NCI-H2029 treated with DMSO at 0.1 percent for 48 hours (cell line): Measurements from ENCODE around the gene KRTAP6-1.

Experiments
- DNase-seq: peaks from one replicate; lab custom pipeline; 2025; lab: John Stamatoyannopoulos, UW

The KRTAP6-1 gene, protein sequence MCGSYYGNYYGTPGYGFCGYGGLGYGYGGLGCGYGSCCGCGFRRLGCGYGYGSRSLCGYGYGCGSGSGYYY

DNA sequence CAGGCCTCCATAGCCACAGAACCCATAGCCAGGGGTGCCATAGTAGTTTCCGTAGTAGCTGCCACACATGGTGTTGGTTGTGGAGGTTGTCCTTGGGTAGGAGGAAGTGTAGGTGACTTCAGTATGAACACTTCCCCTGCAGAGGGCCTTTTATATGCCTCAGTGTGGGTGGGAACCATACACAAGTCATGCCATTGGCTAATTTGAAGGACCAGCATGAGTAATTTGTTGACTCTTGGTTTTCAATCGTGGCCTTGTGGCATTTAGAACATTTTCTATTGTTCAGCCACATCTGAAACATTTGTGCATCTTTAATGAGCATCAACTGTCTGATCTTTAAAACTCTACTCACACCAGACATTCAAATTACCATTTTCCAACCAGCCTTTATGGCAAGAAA, at the start of gene KRTAP6-1:
KRTAP6-1 (minus strand) TSS at position 95 of the 400 bp plus-strand sequence; CDS start at position 69, 26 bp downstream.
- DNase-seq = no peak

DNA sequence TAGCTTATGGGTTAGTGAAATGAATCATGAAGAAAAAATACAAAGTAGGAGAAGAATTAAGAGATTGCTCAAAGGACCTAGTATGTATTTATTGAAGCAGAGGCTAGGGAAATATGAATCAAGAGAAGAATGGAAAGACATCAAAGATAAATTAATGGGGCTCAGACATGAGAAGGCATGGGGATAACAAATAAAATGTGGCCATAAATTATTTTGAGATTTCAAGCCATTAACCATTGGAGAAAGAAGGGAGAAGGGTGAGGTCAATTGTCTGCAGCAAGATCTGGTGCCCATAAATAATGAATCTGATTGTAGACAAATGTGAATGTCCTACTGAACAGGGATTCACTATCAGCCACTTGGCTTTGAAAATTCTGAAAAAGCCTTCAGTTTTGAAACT, 39.2 kb upstream of the KRTAP6-1 start:
- no peak for DNase-seq

DNA sequence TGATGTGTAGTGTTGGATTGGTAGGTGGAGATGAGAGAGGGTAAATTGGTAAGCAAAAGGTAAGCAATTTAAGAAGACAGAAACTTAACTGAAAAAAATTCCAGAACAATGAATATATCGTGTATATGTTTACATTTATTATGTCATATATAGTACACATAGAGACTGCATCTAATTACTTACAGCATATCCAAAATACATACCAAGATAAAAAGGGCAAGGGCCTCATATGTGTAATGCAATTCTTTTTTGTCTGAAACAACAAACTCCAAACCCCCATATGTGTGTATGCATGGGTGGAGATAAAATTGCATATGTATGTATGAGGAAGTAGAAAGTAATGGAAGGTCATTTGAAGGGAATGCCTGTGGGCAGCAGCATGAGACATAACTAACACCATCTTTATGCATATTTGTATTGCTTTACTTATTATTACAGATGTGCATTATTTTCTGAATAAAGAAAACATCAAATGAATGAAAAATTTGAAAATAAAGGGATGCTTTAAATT, 33.2 kb upstream of the KRTAP6-1 start:
- DNase-seq = no peak

DNA sequence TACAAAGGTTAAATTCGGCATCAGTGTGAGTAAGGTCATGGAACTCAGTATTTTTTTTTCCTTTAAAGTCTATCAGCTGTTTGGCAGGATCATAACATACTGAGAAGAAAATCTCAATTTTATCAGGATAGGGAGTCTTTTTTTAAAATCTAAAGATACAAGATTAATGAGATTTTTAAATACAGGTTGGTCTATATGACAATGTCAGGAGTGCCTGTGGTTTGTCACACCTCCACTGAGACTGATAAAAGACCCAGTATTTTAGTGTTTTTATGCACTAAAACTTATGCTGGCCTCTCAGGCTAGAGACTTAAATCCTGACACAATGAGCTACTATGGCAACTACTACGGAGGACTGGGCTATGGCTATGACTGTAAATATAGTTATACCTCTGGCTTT, 28.8 kb upstream of the KRTAP6-1 start, which contains the start of gene KRTAP20-3:
KRTAP20-3 (plus strand) TSS at position 301 of the 400 bp plus-strand sequence.
- no peak for DNase-seq

DNA sequence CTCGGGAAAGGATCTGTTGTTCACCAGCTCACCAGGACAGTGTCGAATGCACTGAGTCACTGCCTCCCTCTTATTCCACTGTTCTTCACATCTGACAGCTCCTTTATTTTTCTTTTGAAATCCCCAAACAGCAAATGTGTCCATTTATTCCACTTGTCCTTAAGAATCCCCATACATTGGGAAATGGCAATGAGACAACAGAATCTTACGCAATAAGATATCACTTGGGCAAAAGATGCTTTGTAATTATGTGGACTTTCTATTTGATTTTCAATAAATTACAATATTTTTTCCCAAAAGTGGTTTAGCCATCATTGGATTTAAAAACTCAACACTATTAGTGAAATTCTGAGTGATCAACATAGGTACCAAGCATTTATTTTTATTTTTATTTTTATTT, 25.0 kb upstream of the KRTAP6-1 start:
- no peak for DNase-seq

DNA sequence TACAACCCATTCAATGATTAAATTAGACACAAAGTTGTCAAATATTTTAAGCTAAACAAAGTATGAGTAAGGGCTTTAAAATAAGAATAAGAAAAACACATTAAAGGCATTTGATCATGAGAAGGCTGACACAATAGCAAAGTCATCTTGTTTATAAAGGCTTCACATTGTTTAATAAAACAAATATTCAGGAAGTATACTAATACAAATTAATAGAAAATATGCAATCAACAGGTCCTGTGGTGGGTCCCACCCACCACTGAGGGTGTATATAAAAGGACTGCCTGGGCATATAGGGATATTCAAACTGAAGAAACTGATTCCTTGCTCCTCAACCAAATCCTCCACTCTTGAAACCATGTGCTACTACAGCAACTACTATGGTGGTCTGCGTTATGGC, 21.2 kb upstream of the KRTAP6-1 start, which contains the start of gene KRTAP20-2:
KRTAP20-2 (plus strand) TSS at position 301 of the 400 bp plus-strand sequence; CDS start at position 359, 58 bp downstream.
- DNase-seq = no peak

DNA sequence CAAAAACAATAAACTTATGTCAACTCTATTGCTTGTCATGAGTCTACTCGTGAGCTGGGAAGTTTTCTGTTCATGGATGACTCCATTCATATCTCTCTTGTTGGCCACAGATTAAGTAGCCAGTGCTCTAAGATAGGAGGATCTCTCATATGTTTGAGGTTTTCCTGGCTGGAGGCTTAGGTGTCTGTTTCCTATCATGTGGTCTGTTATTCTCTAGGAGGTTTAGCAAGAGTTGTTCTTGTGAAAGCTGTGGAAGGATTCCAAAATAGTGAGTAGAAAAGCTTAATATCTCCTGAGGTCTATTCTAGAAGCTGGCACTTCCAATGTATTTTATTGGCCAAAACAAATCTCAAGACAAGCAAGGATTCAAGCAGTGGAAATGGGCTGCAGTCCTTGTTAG, 15.5 kb upstream of the KRTAP6-1 start:
- no peak for DNase-seq

DNA sequence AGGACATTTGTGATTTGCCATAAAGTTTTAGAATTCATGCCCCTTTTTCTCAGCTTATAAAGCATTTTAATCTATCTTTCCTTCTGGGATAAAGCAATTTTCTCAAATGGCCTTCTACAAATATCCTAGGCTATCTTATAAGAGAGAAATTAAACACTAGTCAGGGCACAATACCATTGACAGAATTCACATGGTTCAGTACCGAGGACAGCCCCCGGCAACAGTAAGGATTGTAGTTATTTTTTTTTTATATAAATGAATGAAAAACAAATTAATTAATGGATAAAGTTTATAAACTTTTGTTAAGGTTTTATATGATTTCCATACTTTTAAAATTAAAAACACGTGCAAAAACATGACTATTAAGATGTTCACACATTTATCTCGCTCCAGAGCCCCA, 14.4 kb upstream of the KRTAP6-1 start:
- DNase-seq = no peak

DNA sequence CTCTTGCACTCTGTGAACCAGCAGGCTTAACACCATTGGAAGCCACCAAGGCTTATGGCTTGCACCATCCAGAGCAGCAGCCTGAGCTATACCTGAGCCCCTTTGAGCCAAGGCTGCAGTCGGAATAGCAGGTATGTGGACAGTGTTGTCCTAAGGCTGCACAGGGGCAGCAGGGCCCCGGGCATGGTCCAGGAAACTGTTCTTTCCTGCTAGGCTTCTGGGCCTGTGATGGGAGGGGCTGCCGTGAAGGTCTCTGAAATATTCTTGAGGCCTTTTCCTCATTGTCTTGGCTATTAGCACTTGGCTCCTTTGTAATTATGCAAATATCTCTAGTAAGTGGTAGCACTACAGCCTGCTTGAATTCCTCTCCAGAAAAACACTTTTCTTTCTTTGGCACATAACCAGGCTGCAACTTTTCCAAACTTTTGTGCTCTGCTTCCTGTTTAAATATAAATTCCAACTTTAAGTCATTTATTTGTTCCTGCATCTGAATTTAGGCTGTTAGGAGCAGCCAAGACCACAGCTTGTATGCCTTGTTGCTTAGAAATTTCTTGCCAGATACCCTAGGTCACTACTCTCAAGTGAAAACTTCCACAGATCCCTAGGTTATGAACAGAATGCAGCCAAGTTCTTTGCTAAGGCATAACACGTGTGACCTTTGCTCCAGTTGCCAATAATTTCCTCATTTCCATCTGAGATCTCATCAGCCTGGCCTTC, 11.9 kb upstream of the KRTAP6-1 start:
- DNase-seq = no peak

DNA sequence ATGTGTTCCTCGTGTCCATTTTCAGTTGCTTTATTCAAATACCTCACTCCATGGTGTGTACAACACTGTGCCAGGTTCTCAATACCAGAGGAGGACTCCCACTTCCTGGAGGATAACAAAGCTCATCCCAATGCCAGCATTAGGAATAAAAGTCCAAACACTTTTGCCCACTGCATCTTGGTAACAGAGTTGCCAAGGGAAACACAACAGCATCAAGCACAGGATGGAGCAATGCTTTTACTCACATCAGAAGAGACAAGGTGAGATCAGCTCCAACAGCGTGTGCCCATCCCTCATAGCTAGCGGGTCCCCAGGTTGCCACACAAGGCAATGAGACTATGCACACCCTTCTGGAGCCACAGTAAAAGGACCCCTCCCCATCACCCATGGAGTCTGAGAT, 9.6 kb upstream of the KRTAP6-1 start:
- DNase-seq = no peak

DNA sequence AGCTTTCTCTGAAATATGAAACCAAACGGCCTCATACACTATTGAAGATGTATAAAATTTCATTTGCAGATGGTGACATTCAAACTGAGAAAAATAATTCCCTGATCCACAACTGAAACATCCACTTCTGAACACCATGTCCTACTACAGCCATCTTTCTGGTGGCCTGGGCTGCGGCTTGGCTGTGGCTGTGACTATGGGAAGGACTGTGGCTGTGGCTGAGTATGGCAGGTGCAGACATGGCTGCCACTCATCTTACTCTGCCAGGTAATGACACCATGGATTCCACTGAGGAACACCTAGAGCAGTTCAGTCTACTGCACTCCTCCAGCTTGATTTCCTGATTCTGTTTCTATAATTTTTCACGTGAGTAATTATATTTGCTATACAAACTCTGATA, 6.8 kb upstream of the KRTAP6-1 start, which contains the start of gene KRTAP20-4:
KRTAP20-4 (plus strand) TSS at position 106 of the 400 bp plus-strand sequence.
- no peak for DNase-seq

DNA sequence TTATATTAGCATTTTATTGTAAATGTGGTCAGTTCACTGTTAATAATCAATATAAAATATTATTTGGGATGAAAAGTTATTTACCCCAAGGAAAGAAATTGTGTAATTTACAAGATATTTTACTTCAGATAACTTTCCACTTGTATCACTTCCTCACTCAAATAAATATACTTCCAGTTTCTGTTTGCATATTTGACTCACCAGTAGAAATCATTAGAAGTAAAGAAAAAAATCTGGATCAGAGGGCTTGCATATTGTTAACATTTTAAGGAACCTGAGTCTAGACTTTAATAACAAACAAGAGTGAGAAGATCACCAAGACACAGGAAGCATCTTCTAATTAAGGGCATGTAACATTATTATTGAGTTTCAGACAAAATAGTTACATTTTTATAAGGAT, 6.3 kb upstream of the KRTAP6-1 start:
- no peak for DNase-seq

DNA sequence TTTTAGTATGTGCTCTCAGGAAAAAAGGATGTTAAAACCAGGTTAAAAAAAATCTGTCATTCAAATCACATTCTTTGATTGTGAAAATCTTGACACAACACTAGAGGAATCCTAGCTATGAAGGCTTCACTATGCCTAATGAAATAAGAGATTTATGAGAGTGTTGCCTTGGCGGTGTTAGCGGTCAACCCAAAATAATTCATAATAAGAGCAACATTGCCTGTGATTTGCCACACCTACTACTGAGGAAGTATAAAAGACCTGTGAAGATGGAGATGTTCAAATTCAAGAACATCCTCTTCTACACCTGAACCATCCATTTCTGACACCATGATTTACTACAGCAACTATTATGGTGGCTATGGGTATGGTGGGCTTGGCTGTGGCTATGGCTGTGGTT, 2.4 kb upstream of the KRTAP6-1 start, which contains the start of gene KRTAP20-1:
KRTAP20-1 (plus strand) TSS at position 301 of the 400 bp plus-strand sequence; CDS start at position 331, 30 bp downstream.
- DNase-seq = no peak

DNA sequence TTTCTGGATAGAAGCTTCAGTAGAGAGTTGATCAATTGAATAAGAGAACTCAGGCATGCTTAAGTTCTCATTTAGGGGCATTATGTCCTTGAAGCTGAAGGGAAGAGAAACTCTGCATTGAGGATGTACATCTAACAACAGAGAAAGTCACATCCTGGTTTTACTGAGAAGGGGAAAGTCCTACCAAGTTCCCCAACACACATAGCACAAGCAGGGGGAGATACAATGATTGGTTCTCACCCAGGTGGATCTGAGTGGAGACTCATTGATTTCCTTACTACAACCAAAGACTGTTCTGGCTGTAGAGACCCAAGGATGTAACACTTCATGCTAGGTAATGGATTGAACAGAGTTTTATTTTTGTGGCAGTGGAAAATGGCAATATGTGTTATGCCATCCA, 1.5 kb upstream of the KRTAP6-1 start:
- DNase-seq = no peak

DNA sequence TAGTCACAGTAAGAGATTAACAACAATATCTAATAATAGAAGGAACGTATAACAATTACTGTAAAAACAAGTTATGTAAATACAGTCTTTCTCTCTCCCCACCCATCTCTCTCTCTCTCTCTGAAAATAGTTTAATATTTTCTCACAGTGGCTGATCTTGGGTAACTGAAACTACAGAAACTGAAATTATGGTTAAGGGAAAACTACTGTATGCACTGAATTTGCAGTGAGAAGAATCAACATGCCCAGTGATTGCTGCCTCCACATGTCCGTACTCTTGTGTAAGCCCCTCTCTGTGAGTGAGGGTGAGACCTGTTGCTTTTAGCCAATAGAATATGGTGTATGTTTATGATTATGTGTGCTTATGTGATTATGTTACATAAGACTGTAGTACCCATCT, 1.6 kb downstream of the KRTAP6-1 start:
- DNase-seq = no peak

DNA sequence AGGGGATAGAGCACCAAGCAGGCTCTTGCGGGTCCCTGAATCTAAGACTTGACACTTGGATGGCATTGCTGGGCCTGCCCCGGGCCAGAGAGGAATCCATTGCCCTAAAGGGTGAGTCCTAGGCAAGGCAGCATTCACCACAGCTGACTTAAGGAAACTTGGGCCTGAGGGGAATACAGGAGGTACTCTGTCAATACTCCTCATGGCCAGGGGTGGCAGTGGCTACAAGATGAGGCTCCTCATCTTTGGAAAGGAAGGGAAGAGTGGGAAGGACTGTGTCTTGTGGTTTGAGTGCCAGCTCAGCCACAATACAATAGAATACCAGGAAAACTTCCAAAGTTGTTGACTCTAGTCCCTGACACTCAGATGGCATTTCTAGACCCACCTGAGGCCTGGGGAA, 7.8 kb downstream of the KRTAP6-1 start:
- no peak for DNase-seq

DNA sequence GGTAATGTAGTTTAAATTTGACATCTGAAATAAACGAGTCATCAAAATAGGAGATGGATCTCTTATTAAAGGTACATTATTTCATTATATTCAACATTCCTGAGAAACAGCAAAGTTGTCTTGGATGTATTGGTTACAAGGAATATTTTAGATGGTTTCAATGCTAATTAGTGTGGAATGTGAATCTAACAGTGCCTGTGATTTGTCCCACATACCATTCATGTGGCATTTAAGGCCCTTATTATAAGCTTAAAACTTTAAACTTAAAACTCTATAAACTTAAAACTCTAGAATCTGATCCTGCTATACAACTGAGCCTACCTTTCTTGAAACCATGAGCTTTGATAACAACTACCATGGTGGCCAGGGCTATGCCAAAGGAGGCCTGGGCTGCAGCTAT, 12.9 kb downstream of the KRTAP6-1 start, which contains the start of gene KRTAP22-1:
KRTAP22-1 (plus strand) TSS at position 301 of the 400 bp plus-strand sequence.
- no peak for DNase-seq

DNA sequence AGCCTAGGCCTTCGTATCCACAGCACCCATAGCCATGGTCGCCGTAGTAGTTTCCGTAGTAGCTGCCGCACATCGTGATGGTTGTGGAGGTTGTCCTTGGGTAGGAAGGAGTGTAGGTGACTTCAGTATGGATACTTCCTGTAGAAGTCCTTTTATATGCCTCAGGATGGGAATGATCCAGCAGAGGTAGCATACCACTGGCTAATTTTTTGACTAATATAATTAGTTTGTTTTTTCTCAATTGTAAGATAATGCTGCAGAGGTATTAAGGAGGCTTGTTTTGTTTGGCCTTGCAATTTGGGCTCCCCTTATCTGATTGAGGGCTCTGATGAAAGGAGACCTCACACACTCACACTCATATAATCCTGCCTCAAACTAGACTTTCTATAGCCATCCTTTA, 14.9 kb downstream of the KRTAP6-1 start, which contains the start of gene KRTAP6-2:
KRTAP6-2 (minus strand) TSS at position 101 of the 400 bp plus-strand sequence; CDS start at position 73, 28 bp downstream.
- no peak for DNase-seq

DNA sequence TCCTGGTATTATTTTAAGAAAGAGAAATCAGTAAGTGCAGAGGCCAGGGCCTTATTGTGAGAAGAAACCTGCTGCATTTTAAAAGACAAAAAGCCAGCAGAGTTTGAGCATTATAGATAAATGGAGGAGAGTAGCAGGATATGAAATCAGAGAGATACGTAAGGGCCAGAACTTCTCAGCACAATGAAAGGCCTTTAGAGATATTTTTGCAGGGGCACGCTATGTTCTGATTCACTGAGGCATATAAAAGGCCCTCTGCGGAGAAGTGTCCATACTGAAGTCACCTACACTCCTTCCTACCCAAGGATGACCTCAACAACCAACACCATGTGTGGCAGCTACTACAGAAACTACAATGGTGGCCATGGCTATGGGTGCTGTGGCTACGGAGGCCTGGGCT, 21.6 kb downstream of the KRTAP6-1 start, which contains the start of gene KRTAP6-3:
KRTAP6-3 (plus strand) TSS at position 301 of the 400 bp plus-strand sequence; CDS start at position 307, 6 bp downstream.
- no peak for DNase-seq

DNA sequence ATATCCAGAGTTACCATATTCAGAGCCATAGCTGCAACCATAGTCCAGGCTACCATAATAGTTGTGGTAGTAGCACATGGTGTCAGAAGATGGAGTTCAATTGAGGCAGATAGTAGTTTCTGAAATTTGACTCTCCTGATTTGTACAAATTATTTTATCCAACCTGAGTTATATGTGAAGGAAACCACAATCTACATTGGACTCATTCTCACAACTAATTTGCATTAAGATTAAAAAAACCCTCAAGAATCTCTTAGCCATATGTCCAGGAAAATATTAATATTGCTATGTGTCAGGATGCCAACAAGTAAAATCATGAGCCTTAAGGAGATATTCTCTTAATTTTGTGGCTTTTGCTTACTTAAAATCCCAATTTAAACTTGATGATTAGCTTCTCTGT, 23.4 kb downstream of the KRTAP6-1 start, which contains the start of gene KRTAP22-2:
KRTAP22-2 (minus strand) TSS at position 101 of the 400 bp plus-strand sequence.
- no peak for DNase-seq

DNA sequence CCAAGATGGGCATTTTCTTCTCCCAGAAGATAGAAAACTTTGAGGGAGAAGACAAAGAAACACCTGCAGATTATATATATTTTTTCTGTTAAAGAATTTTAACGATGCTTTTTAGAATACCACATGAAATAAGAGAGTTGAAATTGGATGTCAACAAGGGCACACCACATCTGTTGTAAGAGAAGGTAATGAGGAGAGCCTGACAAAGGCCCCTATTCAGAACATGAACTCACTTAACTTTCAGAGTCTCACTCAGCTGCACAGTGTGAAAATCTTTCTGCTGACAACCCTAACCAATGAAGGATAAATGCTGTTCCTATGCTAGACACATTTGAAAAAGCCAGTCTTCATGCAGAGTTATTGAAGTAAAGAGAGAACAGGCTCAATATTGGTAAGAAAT, 30.9 kb downstream of the KRTAP6-1 start:
- no peak for DNase-seq

DNA sequence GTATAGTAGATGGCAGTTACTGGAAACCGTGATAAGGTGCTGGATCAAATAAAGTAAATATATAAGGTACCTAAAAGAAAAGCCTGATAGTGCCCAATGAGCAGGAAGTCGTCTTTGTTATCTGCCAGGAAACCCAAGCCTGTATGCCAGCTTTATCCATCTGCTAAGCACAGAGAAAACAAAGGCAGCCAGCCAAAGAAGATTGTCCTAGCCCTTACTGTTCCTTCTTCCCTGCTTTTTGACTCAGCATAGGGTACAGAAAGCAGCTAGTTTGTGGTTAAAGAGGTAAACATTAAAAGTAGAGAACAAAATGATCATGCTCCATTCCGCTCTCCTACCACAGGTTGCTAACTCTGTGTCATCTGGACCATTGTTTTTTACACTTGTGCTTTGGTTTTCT, 33.6 kb downstream of the KRTAP6-1 start:
- no peak for DNase-seq

DNA sequence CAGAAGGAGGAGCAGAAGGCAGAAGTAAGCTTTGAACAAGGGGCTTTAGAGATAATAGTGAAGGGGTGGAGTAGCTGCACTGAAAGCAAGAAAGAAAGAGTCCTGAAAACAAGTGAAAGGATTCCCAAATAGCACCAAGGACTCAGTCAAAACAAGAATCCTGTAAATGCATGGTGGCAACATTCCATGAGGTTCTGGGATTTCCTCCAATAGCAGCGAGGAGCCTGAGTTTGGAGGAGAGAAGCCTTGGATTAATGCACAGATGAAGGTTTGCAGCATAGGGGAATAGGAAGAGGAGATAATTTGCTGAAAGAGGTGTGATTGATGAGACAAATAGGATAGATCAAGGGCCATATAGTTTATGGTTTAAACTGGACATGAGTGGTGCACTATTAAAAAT, 34.4 kb downstream of the KRTAP6-1 start:
- no peak for DNase-seq
